ENCODE results near the gene PTPRQ.

- TF ChIP-seq CTCF (IDR thresholded peaks at IDR 0.05) (no peak), POLR2A (IDR thresholded peaks at IDR 0.05) (no peak)
Measured at GRCh38 chr12:80549298-80549697, 105.3 kb downstream of the PTPRQ start.

Data from tibial nerve (tissue), 3 donors.